HG02981 (cell line): ENCODE measurements around the gene ZDHHC8.

ENCODE experiments used
- ATAC-seq: cut with Tn5 transposase; IDR thresholded peaks from one replicate; pipeline ENCODE4 v1.9.1; 2021; ENCODE audit warnings: mild to moderate bottlenecking, moderate library complexity; ENCODE audit not compliant: unreplicated experiment

The ZDHHC8 gene

GRCh38 chr22:20142711-20143621 lies 11.4 kb downstream of the ZDHHC8 start:
- ATAC-seq, result no peak

GRCh38 chr22:20143883-20144665 lies 12.5 kb downstream of the ZDHHC8 start:
- no peak for ATAC-seq

GRCh38 chr22:20145206-20145831 lies 13.7 kb downstream of the ZDHHC8 start:
- ATAC-seq, result no peak

- ATAC-seq, result no peak
These were observed 14.2 kb downstream of the ZDHHC8 start for GRCh38 chr22:20145832-20146223.

- ATAC-seq, result no peak
These were observed 15.2 kb downstream of the ZDHHC8 start for GRCh38 chr22:20146777-20147176.

GRCh38 chr22:20147237-20147988 lies 15.8 kb downstream of the ZDHHC8 start:
- no peak for ATAC-seq

- ATAC-seq, result no peak
These were observed 16.8 kb downstream of the ZDHHC8 start for GRCh38 chr22:20148414-20148813.

GRCh38 chr22:20149257-20150250 lies 17.9 kb downstream of the ZDHHC8 start:
- no peak for ATAC-seq

- ATAC-seq, result no peak
These were observed 19.0 kb downstream of the ZDHHC8 start, which contains the start of gene CCDC188 for GRCh38 chr22:20150381-20151275. Gene CCDC188 (minus strand): TSS chr22:20151055. CDS start chr22:20150986, 69 bp downstream.

- ATAC-seq, result no peak
These were observed 19.6 kb downstream of the ZDHHC8 start for GRCh38 chr22:20151276-20151588.

- no peak for ATAC-seq
These were observed 20.9 kb downstream of the ZDHHC8 start for GRCh38 chr22:20152464-20152890.

GRCh38 chr22:20153945-20154344 lies 22.3 kb downstream of the ZDHHC8 start:
- ATAC-seq, result no peak

GRCh38 chr22:20154602-20155187 lies 23.1 kb downstream of the ZDHHC8 start:
- no peak for ATAC-seq

- ATAC-seq, result no peak
These were observed 23.9 kb downstream of the ZDHHC8 start for GRCh38 chr22:20155330-20156041.

GRCh38 chr22:20156042-20156389 lies 24.4 kb downstream of the ZDHHC8 start:
- ATAC-seq, result no peak

- ATAC-seq, result no peak
These were observed 25.2 kb downstream of the ZDHHC8 start for GRCh38 chr22:20156611-20157429.
